ENCODE measurements around the gene AP5Z1. TPM values are rescaled to one million over a fixed set of nuclear protein-coding genes. Genes with fewer than 3 reads are reported as not detected.
A peak's percentile ranks its signal among the peaks of the same experiment; 100 is the strongest.

Gene AP5Z1
- total RNA-seq, 4 donors from 2014 or later = 36.6 to 111 (median 44.5) TPM

DNA sequence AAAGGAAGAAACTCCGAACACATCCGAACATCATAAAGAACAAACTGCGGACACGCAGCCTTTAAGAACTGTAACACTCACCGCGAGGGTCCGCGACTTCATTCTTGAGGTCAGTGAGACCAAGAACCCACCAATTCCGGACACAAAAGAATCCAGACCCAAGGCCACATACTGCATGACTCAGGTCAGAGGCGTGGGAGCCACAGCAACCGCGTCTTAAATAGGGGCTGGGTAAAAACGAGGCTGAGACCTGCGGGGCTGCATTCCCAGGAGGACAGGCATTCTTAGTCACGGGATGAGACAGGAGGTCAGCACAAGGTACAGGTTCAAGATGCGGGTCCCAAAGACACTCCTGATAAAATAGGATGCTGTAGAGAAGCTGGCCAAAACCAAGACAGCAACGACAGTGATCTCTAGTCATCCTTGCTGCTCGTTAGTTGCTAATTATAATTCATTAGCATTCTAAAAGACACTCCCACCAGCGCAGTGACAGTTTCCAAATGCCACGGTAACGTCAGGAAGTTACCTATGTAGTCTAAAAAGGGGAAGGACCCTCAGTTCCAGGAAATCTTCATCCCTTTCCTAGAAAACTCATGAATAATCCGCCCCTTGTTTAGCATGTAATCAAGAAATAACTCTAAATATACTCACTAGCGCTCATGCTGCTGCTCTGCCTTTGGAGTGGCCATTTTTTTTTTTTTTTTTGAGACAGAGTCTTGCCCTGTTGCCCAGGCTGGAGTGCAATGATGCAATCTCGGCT lies 19.3 kb downstream of the AP5Z1 start:
- Histone ChIP-seq H3K36me3 (peaks cover 0 to 6% (median 0%) of the 10 kb centered on the region in 4 donors), H3K27ac (no peak overlapping the region), H3K27me3 (no peaks in the 10 kb centered on the region), H3K4me1 (peaks cover 0 to 15% (median 13%) of the 10 kb centered on the region in 4 donors), H3K4me3 (no peak overlapping the region), H3K9me3 (no peaks in the 10 kb centered on the region)
- in situ Hi-C loops (cut with MboI; ENCODE audit: low pct_ligation_motif_present in 1 of 4, low pct_unique_long_range_greater_than_20kb in 1 of 4, low sequenced_read_pairs in 3 of 4) = loop anchor here in 1 of 4 donors (10.0 kb wide), 1 partner anchor 290 kb away; no protein-coding TSS in a partner anchor
- no peak for DNase-seq
- 76 to 86% methylated on average over 6 to 24 of the region's 24 CpGs for WGBS, 2 donors (ENCODE audit: low coverage in 1 of 2)
- TF ChIP-seq, protein P1, sequence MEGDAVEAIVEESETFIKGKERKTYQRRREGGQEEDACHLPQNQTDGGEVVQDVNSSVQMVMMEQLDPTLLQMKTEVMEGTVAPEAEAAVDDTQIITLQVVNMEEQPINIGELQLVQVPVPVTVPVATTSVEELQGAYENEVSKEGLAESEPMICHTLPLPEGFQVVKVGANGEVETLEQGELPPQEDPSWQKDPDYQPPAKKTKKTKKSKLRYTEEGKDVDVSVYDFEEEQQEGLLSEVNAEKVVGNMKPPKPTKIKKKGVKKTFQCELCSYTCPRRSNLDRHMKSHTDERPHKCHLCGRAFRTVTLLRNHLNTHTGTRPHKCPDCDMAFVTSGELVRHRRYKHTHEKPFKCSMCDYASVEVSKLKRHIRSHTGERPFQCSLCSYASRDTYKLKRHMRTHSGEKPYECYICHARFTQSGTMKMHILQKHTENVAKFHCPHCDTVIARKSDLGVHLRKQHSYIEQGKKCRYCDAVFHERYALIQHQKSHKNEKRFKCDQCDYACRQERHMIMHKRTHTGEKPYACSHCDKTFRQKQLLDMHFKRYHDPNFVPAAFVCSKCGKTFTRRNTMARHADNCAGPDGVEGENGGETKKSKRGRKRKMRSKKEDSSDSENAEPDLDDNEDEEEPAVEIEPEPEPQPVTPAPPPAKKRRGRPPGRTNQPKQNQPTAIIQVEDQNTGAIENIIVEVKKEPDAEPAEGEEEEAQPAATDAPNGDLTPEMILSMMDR (IDR thresholded peaks at IDR 0.05) = no peak
- no peak for TF ChIP-seq POLR2AphosphoS5 (IDR thresholded peaks at IDR 0.05)
- no peak for TF ChIP-seq POLR2A (IDR thresholded peaks at IDR 0.05)
- no peak for TF ChIP-seq EP300 (IDR thresholded peaks at IDR 0.05; ENCODE audit: low read depth)
- intact Hi-C loops (cut with DNase I; ENCODE audit: low total_unique reads) = loop anchor here (5.0 kb wide), 1 partner anchor 288 kb away; no protein-coding TSS in a partner anchor

DNA sequence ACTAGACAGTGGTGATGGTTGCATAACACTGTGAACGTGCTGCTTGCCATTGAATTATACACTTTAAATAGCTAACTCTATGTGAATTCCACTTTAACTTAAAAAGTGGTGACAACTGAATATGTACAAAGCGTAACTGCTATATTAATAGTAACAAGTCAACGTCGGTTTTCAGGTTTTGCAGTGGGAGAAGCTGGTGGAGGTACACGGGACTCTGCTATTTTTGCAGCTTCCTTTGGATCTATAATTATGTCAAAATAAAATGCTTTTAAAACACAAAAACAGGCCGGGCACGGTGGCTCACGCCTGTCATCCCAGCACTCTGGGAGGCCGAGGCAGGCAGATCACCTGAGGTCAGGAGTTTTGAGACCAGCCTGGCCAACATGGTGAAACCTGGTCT lies 21.0 kb downstream of the AP5Z1 start:
- H3K27me3 ChIP-seq = no peaks in the 10 kb centered on the region
- intact Hi-C loops (cut with DNase I; ENCODE audit: low total_unique reads) (no loop called here), in situ Hi-C loops (cut with MboI; ENCODE audit: low pct_ligation_motif_present in 1 of 4, low pct_unique_long_range_greater_than_20kb in 1 of 4, low sequenced_read_pairs in 3 of 4) (loop anchor here in 1 of 4 donors (10.0 kb wide), 1 partner anchor 288 kb away; no protein-coding TSS in a partner anchor)
- no peak overlapping the region for H3K4me3 ChIP-seq
- TF ChIP-seq, protein P1 (IDR thresholded peaks at IDR 0.05) = no peak
- TF ChIP-seq POLR2A (IDR thresholded peaks at IDR 0.05) (no peak), POLR2AphosphoS5 (IDR thresholded peaks at IDR 0.05) (no peak), EP300 (IDR thresholded peaks at IDR 0.05; ENCODE audit: low read depth) (no peak)
- H3K4me1 ChIP-seq = peaks cover 0 to 15% (median 13%) of the 10 kb centered on the region in 4 donors
- no peaks in the 10 kb centered on the region for H3K9me3 ChIP-seq
- DNase-seq = no peak
- H3K36me3 ChIP-seq = peaks cover 0 to under 1% (median 0%) of the 10 kb centered on the region in 4 donors
- 81 to 88% methylated on average over 5 to 9 of the region's 9 CpGs for WGBS, 2 donors (ENCODE audit: low coverage in 1 of 2)
- no peak overlapping the region for H3K27ac ChIP-seq

DNA sequence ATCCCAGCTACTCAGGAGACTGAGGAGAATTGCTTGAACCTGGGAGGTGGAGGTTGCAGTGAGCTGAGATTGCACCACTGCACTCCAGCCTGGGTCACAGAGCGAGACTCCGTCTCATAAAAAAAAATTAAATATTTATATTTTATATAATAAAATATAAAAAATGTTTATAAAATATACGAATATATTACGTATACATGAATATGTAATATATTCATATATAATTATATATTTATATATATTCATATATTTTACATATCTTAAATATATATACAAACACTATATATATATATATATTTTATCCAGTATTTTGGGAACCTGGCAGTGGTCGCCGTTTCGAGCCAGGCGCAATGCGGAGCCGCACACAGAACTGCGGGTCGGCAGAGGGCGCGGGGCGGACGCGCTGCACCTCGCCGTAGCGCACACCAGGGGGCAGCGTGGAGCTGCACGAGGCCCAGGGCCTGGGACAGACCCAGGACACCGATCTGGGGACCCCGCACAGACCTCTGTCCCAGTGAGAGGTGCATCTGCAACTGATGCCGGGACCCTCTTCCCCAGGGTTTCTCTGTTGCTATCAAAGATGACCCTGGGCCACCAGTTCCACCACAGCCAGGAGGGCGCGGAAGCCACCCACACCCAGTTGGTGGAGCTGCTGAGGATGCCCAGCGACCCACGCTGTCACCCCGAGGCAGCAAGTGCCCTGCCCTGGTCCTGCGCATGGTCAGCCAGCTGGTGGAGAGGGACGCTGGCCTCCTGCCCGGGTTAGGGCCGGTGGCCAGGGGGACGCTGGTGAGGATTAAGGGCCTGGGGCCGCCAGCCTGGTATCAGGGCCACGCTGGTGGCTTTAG lies 22.7 kb downstream of the AP5Z1 start:
- Histone ChIP-seq H3K27ac (no peak overlapping the region), H3K4me1 (peaks cover 0 to 1% (median under 1%) of the 10 kb centered on the region in 4 donors), H3K4me3 (no peak overlapping the region), H3K36me3 (no peaks in the 10 kb centered on the region), H3K27me3 (no peaks in the 10 kb centered on the region), H3K9me3 (no peaks in the 10 kb centered on the region)
- WGBS, 2 donors (ENCODE audit: low coverage in 1 of 2) = 19 to 24% methylated on average over 17 to 29 of the region's 37 CpGs
- in situ Hi-C loops (cut with MboI; ENCODE audit: low pct_ligation_motif_present in 1 of 4, low pct_unique_long_range_greater_than_20kb in 1 of 4, low sequenced_read_pairs in 3 of 4) (loop anchor here in 1 of 4 donors (10.0 kb wide), 1 partner anchor 287 kb away; no protein-coding TSS in a partner anchor), intact Hi-C loops (cut with DNase I; ENCODE audit: low total_unique reads) (no loop called here)
- peak; percentile 42 for DNase-seq
- TF ChIP-seq, protein P1 (IDR thresholded peaks at IDR 0.05) = peak; percentile 65 to 91 (median 90)
- TF ChIP-seq POLR2A (IDR thresholded peaks at IDR 0.05) = no peak

DNA sequence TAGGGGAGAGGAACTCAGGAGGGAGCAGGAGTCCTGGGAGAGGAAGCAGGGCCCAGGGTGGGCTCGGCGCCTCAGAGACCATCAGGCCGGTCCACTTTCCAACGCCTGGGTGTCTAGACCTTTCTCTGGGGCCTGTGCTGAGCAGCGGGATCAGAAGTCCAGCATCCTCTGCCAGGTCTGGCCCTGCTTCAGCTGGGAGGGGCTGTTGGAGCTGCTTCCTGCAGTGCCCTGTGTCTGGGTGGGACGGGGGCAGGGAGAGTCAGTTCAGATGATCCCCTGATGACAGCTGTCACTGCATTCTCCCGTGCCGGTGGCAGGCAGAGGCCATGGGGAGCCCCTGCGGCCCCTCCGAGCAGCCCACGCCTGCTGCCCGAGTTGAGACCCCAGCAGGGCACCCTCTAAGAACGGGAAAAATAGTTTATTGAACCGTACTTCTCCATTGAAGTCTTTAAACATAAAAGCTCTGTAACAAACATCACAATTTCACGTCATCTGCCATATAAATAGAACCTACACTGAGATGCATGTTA lies 23.3 kb downstream of the AP5Z1 start:
- TF ChIP-seq EP300 (IDR thresholded peaks at IDR 0.05; ENCODE audit: low read depth) = no peak
- TF ChIP-seq, protein P1 (IDR thresholded peaks at IDR 0.05) = no peak
- no peak for TF ChIP-seq POLR2A (IDR thresholded peaks at IDR 0.05)
- no peak for TF ChIP-seq POLR2AphosphoS5 (IDR thresholded peaks at IDR 0.05)
- 74% methylated on average over 15 of the region's 15 CpGs; no CpG with 5 or more reads in 1 of the 2 donors for WGBS, 2 donors (ENCODE audit: low coverage in 1 of 2)
- H3K27me3 ChIP-seq = no peaks in the 10 kb centered on the region
- no peak overlapping the region for H3K27ac ChIP-seq
- H3K9me3 ChIP-seq = no peaks in the 10 kb centered on the region
- in situ Hi-C loops (cut with MboI; ENCODE audit: low pct_ligation_motif_present in 1 of 4, low pct_unique_long_range_greater_than_20kb in 1 of 4, low sequenced_read_pairs in 3 of 4) = loop anchor here in 1 of 4 donors (10.0 kb wide), 1 partner anchor 286 kb away; no protein-coding TSS in a partner anchor
- DNase-seq = no peak
- no peaks in the 10 kb centered on the region for H3K36me3 ChIP-seq
- no peaks in the 10 kb centered on the region for H3K4me1 ChIP-seq
- intact Hi-C loops (cut with DNase I; ENCODE audit: low total_unique reads) = no loop called here
- no peak overlapping the region for H3K4me3 ChIP-seq

Measured in transverse colon (tissue), 4 donors.